NCI-H2227 (cell line): ENCODE data around the gene CTSF.
"Not testable (repeated sequence)": the region's sequence is repeated elsewhere in the genome, so short reads cannot be mapped to it uniquely, and the experiment has no call there.

ENCODE experiments used
- DNase-seq: peaks from one replicate; lab custom pipeline; 2025; ENCODE audit not compliant: unreplicated experiment; lab: John Stamatoyannopoulos, UW

CTSF gene

DNA sequence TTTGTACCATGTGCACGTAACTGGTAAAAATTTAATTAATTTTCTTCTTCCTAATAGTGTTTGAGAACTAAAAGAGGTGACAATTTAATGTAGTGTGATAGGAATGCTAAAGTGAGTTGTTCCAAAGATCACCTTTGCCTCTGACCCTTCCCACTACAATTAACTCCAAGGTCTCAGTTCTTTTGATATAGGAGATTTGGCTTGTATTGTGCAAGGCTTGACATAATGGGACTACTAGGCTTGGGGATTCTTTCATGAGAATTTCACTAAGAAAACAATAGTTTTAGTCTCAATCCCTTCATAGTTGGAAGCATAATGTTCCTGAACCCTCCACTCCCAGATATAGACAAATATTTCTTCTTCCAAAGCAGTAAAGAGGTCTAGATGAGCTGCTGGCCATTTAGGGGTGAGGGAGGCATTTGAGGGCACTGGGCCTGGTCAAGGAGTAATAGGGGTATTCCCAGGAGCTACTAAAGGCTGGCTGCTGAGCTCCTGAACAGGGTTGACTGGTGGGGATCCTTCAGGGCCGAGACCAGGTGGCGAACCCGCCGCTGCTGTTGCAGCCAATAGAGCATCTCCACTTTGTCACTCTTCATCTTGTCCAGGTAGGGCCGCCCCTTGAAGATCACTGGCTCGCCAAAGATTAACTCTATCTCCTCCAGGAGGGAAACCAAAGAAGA is 21.7 kb upstream of the CTSF start:
- DNase-seq: no peak

DNA sequence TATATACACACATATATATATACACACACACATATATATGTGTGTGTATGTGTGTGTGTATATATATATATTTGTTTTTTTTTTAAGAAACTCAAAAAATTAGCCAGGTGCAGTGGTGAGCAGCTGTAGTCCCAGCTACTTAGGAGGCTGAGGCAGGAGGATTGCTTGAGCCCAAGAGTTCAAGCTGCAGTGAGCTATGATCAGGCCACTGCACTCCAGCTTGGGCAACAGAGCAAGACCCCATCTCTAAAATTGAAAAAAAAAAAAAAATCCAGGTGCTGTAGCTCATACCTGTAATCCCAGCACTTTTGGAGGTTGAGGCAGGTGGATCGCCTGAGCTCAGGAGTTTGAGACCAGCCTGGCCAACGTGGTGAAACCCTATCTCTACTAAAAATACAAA is 20.9 kb upstream of the CTSF start:
- not testable (repeated sequence) for DNase-seq

GRCh38 chr11:66586136-66586535 is 17.7 kb upstream of the CTSF start:
- DNase-seq: no peak

GRCh38 chr11:66585447-66585846 is 17.0 kb upstream of the CTSF start:
- not testable (repeated sequence) for DNase-seq

GRCh38 chr11:66582565-66583147 is 14.2 kb upstream of the CTSF start:
- not testable (repeated sequence) for DNase-seq

DNA sequence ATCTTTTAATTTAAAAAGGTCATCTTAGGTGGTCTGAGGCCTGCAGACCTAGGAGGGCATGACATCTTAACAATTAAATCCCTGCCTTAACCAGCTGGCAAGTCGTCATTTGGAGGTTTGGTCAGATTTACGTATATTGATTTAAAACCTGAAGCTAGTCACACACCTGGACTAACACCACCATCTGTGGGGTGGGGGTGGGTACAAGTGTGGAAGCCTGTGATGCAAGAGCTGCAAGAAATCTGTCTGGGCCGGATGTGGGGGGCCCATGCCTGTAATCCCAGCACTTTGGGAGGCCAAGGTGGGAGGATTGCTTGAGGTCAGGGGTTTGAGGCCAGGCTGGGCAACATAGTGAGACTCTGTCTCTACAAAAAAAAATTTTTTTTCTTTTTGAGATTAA is 12.9 kb upstream of the CTSF start:
- no peak for DNase-seq

DNA sequence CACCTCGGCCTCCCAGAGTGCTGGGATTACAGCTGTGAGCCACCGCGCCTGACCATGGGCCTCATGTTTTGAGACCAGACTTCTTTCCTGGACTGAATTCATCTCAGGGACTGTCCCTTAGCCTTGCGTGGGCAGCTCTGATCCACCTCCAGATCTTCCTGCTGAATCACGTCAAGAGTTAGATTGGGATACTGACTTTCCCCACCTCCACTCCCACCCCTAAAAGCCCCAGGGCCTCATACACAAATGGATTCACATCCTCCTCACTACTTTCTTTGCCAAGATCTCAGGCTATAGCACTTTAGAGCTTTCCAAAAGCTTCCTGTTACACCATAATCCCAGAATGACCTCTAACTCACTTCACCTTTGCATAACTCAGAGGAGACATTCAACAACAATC is 12.4 kb upstream of the CTSF start:
- no peak for DNase-seq

- DNase-seq: peak; percentile 75
Measured at GRCh38 chr11:66579017-66579606, 10.7 kb upstream of the CTSF start.

DNA sequence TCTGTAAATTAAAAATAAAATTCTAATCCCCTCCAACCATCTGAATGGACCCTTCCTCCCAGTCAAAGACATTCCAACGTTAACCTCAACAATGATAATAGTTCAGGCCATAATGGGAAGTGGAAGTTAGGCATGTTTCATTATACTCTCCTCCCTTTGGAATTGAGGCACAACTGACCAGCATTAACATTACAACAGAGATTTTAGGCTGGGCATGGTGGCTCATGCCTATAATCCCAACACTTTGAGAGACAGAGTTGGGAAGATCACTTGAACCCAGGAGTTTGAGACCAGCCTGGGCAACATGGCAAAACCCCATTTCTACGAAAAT is 2.4 kb upstream of the CTSF start:
- DNase-seq: no peak

- no peak for DNase-seq
Measured at GRCh38 chr11:66570079-66570849, 1.9 kb upstream of the CTSF start.

GRCh38 chr11:66569076-66569475 is 670 bp upstream of the CTSF start:
- no peak for DNase-seq

DNA sequence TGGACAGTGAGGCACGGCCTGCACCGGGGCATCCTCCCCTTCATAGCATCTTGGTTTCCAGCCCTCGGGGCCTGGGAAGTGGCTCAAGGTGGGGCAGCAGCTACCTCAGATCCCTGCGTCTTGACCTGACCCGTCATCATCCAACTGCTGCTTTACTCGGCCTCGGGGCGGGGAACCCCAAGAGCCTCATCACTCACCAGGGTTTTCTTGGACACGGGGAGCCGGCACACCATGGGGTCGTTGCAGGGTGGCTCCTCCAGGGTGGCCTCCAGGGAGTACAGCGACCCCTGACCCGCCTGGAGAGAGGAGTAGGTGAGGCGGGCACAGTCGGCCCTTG is 651 bp downstream of the CTSF start:
- no peak for DNase-seq

DNA sequence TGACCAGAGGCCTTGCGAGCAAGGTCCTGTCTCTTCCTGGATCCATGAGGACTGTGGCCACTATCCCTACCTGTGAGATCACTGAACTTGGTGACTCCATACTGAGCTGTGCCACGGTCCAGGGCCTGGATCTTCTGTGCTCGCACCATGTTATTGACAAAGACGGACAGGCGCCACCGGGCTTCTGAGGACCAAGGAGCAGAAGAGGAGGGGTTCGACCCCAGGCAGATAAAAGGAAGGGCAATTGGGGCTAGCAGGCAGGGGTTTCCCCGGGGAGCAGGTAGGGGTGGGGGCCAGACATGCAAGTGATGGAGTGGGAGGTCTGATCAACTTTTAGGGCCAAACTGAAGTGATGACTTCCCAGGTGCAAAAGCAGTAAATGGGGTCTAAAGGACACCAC is 2.2 kb downstream of the CTSF start:
- no peak for DNase-seq

- no peak for DNase-seq
Measured at GRCh38 chr11:66564984-66565383, 3.4 kb downstream of the CTSF start.

DNA sequence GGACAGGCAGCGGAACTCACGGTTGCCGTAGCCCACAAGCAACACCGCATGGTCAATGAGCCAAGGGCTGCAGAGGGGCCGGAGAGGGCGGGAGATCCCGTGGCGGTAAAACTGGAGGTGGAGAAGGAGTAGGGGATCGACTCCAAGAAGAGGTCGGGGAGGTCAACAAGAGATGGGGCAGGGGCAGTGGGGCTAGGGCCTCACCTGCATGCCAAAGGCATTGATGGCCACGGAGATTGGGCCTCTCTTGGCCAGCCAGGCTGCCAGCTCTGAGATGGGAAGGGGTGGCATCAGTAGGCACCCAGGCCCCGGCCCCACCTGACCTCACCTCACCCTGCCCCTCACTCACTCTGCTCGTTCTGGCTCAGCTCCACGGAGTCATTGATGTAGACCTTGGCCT is 3.9 kb downstream of the CTSF start:
- no peak for DNase-seq

DNA sequence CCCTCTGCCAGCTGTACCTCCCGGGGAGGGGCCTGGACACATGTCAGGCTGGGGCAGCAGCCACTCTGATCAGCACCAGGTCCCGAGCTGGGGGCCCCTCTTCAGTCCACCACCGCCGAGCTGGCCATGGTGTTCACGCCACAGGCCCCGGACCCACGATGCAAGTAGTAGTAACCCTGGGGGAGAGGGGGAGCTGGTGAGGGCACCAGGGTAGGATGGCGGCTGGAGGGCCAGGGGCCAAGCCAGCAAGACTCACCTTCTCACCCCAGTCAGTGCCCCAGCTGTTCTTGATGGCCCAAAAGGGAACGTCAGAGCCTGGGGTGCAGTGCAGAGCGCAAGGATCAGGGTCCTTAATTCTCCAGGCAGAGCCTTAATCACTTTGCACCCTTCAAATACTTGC is 4.6 kb downstream of the CTSF start:
- DNase-seq: no peak

GRCh38 chr11:66562907-66563583 is 5.4 kb downstream of the CTSF start:
- no peak for DNase-seq

DNA sequence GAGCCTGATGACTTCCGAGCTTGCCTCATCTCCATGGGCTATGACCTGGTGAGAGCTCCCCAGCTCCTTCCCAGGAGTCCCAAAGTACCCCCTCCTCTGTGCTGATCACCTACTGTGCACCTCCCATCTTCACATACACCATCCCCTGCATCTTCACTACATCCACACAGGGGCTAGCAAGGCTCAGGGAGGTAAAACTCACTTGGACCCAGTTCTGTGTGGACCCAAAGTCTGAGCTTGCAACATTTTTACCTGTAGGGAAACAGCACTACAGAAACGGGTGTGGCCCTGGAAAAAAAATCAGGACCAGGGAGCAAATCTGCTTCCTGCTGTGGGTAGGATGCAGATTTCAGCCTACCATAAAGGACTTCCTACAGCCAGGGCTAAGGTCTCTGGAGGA is 6.1 kb downstream of the CTSF start:
- no peak for DNase-seq

DNA sequence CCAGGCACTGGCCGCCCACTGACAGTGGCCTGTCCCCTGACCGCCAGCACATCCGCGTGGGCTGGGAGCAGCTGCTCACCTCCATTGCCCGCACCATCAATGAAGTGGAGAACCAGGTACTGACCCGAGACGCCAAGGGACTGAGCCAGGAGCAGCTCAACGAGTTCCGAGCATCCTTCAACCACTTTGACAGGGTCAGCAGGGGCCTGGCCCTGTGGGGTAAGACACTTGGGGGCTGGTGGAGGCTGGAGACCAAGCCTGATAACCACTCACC is 6.5 kb downstream of the CTSF start:
- no peak for DNase-seq

DNA sequence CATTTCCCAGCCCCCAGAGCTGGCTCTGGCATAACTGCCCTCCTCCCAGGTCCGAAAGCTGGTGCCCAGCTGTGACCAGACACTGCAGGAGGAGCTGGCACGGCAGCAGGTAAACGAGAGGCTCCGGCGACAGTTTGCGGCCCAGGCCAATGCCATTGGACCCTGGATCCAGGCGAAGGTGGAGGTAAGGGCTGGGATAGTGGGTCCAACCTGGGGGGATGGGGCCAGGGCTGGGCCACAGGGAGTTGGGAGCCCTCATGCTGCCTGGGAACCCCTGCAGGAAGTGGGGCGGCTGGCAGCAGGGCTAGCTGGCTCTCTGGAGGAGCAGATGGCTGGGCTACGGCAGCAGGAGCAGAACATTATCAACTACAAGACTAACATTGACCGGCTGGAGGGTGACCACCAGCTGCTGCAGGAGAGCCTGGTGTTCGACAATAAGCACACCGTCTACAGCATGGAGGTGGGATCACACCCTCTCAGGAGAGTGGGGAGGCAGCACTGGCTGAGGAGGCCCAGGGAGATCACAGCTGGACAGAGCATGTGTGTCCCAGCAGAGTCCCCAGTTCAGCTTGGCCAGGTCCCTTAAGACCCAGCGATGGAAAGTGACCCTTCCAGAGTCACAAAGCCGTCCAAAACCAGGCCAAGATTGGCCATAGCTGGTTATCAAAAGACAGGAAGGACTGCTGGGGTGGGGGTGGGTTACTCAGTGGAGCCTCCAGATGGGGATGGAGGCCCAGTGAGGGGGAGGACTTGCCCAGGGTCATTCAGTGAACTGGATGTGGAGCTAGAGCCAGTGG is 7.0 kb downstream of the CTSF start:
- no peak for DNase-seq
